ENCODE data around the gene KCNN4.

DNA sequence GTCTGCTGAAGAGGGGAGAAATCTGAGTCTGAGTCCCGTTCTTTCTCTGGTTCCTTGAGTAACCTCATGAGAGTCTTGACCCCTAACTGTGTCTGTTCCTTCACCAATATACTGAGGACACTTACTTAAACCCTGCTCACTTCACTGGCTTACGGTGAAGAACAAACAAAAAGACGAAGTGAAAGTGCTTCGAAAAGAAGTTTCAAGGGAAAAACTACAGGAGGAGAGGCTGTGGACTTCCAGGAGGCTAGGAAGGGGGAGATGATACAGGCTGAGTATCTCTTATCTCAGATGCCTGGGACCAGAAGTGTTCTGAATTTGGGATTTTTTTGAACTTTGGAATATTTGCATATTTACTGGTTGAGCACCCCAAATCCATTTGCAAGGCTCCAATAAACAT lies 32.1 kb downstream of the KCNN4 start:
- TF ChIP-seq POLR2AphosphoS5 (IDR thresholded peaks at IDR 0.05): no peak
- TF ChIP-seq, protein P1, sequence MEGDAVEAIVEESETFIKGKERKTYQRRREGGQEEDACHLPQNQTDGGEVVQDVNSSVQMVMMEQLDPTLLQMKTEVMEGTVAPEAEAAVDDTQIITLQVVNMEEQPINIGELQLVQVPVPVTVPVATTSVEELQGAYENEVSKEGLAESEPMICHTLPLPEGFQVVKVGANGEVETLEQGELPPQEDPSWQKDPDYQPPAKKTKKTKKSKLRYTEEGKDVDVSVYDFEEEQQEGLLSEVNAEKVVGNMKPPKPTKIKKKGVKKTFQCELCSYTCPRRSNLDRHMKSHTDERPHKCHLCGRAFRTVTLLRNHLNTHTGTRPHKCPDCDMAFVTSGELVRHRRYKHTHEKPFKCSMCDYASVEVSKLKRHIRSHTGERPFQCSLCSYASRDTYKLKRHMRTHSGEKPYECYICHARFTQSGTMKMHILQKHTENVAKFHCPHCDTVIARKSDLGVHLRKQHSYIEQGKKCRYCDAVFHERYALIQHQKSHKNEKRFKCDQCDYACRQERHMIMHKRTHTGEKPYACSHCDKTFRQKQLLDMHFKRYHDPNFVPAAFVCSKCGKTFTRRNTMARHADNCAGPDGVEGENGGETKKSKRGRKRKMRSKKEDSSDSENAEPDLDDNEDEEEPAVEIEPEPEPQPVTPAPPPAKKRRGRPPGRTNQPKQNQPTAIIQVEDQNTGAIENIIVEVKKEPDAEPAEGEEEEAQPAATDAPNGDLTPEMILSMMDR (IDR thresholded peaks at IDR 0.05 in 8 of 11, conservative IDR thresholded peaks at IDR 0.05 in 3 of 11): no peak
- TF ChIP-seq POLR2A (IDR thresholded peaks at IDR 0.05): no peak
